ENCODE results near the gene SPEN. TPM values are rescaled to one million over a fixed set of nuclear protein-coding genes. Genes with fewer than 3 reads are reported as not detected.

Gene SPEN
- total and polyA plus RNA-seq, 2 of the 4 experiments (the other 2 are of a cell fraction), result 7.6 to 15.8 TPM

DNA sequence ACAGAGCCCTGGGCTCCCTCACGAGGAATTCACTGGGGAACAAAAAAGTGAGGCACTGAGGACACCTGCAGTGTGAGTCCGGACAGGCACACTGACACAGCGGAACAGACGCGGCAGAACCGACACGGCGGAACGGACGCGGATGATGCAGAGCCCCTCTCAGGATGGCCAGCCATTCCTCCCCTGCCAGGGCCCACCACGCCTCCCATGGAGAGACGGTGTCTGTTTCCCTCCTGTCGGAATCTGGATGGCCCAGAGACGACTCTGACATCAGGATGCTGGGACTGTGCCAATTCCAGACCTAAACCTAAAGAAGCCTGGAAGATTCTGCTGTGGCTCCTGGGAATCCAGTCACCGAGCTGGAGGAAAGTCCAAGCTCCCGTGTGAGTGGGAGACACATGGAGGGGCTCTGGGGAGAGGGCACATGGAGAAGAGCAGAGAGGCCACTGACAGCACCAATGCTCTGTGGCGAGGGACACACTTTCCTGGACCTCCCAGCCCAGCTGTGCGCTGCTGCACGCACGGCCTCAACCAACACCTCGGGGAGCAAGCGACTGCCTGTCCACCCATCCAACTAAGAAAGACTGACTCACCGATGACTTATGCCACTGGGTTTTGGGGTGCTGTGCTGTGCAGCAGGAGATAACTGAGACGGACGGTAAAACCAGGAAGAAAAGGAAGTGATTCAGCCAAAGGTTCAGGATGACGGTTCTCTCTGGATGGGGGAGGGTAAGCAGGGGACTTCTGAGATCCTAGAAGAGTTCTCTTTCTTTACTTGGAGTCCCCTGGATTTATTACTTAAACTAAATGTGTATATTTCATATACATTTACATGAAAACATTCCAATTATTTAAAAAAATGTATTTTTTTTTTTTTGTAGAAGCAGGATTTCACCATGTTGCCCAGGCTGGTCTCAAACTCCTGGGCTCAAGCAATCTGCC is 105.1 kb downstream of the SPEN start:
- Histone ChIP-seq H3K79me1 (ENCODE audit: low read depth in 1 of 2, low read length in 2 of 2) (peaks cover 53 to 78% of the 10 kb centered on the region in 2 experiments), H2AK5ac (ENCODE audit: low read depth, low read length) (peak overlapping the region; percentile 99), H3K36me3 (ENCODE audit: control insufficient read depth, insufficient read depth, low read length) (peaks cover 10% of the 10 kb centered on the region), H3K9me1 (ENCODE audit: insufficient read depth, low read length) (peaks cover 52% of the 10 kb centered on the region), H3K56ac (ENCODE audit: extremely low read depth, insufficient read depth, low read length) (peak overlapping the region; percentile 77), H3K4ac (ENCODE audit: low read depth, low read length) (peak overlapping the region; percentile 97), H3K27me3 (ENCODE audit: control insufficient read depth, insufficient read depth, low read length) (no peaks in the 10 kb centered on the region), H2BK15ac (ENCODE audit: low read depth, low read length) (peak overlapping the region; percentile 95), H2AFZ (replicated peaks; ENCODE audit: low read length, poor library complexity) (peak overlapping the region; percentile 54), H4K8ac (ENCODE audit: low read depth in 2 of 2, low read length in 2 of 2) (peak overlapping the region; percentile 40 to 91), H3K23ac (ENCODE audit: low read depth, low read length) (peak overlapping the region; percentile 93), H4K5ac (ENCODE audit: low read depth, low read length) (peak overlapping the region; percentile 67), H4K91ac (ENCODE audit: insufficient read depth, low read depth, low read length) (peak overlapping the region; percentile 97), H3K9ac (ENCODE audit: low read depth, low read length) (peak overlapping the region; percentile 12; the same call in 1 of the 2 replicates), H2BK120ac (ENCODE audit: low read depth, low read length) (peak overlapping the region; percentile 98), H3K27ac (ENCODE audit: insufficient read depth, low read length) (peak overlapping the region; percentile 91), H2AK9ac (replicated peaks; ENCODE audit: low read depth, low read length, poor library complexity) (peak overlapping the region; percentile 97), H3K9me3 (ENCODE audit: control insufficient read depth, insufficient read depth, low read length) (no peaks in the 10 kb centered on the region), H3K4me1 (ENCODE audit: control insufficient read depth, insufficient read depth, low read length) (peaks cover 55% of the 10 kb centered on the region), H3K4me3 (ENCODE audit: insufficient read depth, low read depth, low read length) (no peak overlapping the region), H3K4me2 (ENCODE audit: low read depth, low read length) (peak overlapping the region; percentile 70), H3K14ac (replicated peaks; ENCODE audit: low read depth, low read length) (peak overlapping the region; percentile 97), H2BK5ac (ENCODE audit: low read depth, low read length, poor library complexity, severe bottlenecking) (peak overlapping the region; percentile 95), H3K18ac (ENCODE audit: low read depth, low read length) (peak overlapping the region; percentile 76), H2BK20ac (ENCODE audit: low read depth, low read length) (peak overlapping the region; percentile 92), H4K20me1 (ENCODE audit: insufficient read depth, low read length) (peaks cover 11% of the 10 kb centered on the region)
- POLR2A ChIA-PET (ENCODE audit: unreplicated experiment), result interaction anchor here (0.5 kb wide), 1 partner anchor 171 kb away, joined by 17 read pairs; no protein-coding TSS in a partner anchor
- CTCF ChIA-PET, result interaction anchor here (0.6 kb wide), 1 partner anchor 47 kb away, joined by 3 read pairs; no protein-coding TSS in a partner anchor
- 71% methylated on average over 13 of the region's 27 CpGs; no CpG with 5 or more reads in 1 of the 2 experiments for whole genome bisulfite sequencing, 2 experiments (ENCODE audit: extremely low coverage in 2 of 2, insufficient read length in 1 of 2)
- ATAC-seq (ENCODE audit: low read depth) (peak; percentile 52), DNase-seq (peak; percentile 99)
- BruUV-seq (replicated peaks), result no TSS peak
- intact Hi-C loops (cut with micrococcal nuclease), result no loop called here
- in situ Hi-C loops (cut with MboI; ENCODE audit: low sequenced_read_pairs), result no loop called here
- dilution Hi-C loops (cut with HindIII; ENCODE audit: low sequenced_read_pairs, unreplicated experiment), result no loop called here
- TF ChIP-seq MAZ (IDR thresholded peaks at IDR 0.05; ENCODE audit: borderline replicate concordance, low read depth, low read length), result peak; percentile 61; the same call in 1 of the 2 replicates
- peak; percentile 92 for TF ChIP-seq MXI1 (IDR thresholded peaks at IDR 0.05; ENCODE audit: borderline replicate concordance, low read depth, low read length)
- peak; percentile 57 for TF ChIP-seq NFE2L2 (IDR thresholded peaks at IDR 0.05; ENCODE audit: low read depth, low read length)
- peak; percentile 12; the same call in 1 of the 2 replicates for TF ChIP-seq MAFK (IDR thresholded peaks at IDR 0.05; ENCODE audit: low read depth, low read length)
- peak; percentile 94; the same call in 1 of the 2 replicates for TF ChIP-seq CHD1 (IDR thresholded peaks at IDR 0.05; ENCODE audit: low read depth, low read length)
- TF ChIP-seq RFX5 (IDR thresholded peaks at IDR 0.05; ENCODE audit: low read depth, low read length), result no peak
- TF ChIP-seq, protein P1, sequence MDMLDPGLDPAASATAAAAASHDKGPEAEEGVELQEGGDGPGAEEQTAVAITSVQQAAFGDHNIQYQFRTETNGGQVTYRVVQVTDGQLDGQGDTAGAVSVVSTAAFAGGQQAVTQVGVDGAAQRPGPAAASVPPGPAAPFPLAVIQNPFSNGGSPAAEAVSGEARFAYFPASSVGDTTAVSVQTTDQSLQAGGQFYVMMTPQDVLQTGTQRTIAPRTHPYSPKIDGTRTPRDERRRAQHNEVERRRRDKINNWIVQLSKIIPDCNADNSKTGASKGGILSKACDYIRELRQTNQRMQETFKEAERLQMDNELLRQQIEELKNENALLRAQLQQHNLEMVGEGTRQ (IDR thresholded peaks at IDR 0.05; ENCODE audit: low read depth, low read length), result no peak; the same call in 1 of the 2 replicates
- TF ChIP-seq BHLHE40 (IDR thresholded peaks at IDR 0.05; ENCODE audit: low read depth, low read length), result peak; percentile 87
- peak; percentile 82 for TF ChIP-seq RCOR1 (IDR thresholded peaks at IDR 0.05; ENCODE audit: insufficient replicate concordance, low read length)
- TF ChIP-seq, protein P2, sequence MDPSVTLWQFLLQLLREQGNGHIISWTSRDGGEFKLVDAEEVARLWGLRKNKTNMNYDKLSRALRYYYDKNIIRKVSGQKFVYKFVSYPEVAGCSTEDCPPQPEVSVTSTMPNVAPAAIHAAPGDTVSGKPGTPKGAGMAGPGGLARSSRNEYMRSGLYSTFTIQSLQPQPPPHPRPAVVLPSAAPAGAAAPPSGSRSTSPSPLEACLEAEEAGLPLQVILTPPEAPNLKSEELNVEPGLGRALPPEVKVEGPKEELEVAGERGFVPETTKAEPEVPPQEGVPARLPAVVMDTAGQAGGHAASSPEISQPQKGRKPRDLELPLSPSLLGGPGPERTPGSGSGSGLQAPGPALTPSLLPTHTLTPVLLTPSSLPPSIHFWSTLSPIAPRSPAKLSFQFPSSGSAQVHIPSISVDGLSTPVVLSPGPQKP (IDR thresholded peaks at IDR 0.05; ENCODE audit: borderline replicate concordance, low read depth, low read length), result no peak
- no peak; the same call in 1 of the 2 replicates for TF ChIP-seq SMC3 (IDR thresholded peaks at IDR 0.05; ENCODE audit: low read depth, low read length)
- peak; percentile 63; the same call in 1 of the 2 replicates for TF ChIP-seq POLR2A (IDR thresholded peaks at IDR 0.05; ENCODE audit: low read depth, low read length)
- 0 out of 2 replicates have a peak, but pooled peaks have one; percentile 8 for TF ChIP-seq CEBPB (IDR thresholded peaks at IDR 0.05; ENCODE audit: low read depth, low read length)
